Measurements from ENCODE around the gene HERPUD2.
"Not testable (repeated sequence)": the region's sequence is repeated elsewhere in the genome, so short reads cannot be mapped to it uniquely, and the experiment has no call there.

The HERPUD2 gene

DNA sequence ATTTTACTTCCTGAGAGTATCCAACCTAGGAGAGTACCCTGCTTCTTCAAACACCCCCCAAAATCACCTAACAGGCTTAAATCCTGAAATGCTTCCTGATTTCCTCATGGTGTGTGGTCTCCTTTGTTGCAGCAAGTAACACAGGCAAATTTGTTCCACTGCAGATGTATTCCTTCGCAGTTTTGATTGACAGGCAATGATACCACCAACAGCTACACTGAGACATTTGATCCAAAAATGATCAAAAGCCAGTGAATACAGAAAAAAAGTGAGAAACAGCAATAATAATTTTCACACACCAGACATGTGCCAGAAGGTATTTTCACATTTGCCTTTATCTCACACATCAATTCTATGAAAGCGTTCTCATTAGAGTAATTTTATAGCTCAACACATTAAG, 95.9 kb downstream of the HERPUD2 start:
- no peak for DNase-seq

DNA sequence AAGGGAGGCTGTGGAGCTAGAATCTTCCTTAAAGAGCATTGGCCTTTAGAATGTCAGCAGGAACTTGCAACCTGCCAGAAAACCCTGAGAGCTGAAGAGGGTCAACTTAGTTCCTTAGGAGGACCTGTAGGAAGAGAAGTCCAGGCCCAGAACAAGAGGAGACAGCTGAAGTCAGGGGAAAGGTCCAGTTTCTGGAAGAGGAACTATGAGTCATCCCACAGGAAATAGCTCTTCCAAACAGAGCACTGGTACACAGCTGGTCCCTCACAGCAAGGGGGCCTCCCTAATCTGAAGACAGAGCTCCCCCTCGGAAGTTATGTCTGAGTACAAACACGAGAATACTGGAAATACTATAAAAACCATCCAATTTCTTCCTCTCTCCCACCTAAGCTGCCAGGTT, 98.9 kb downstream of the HERPUD2 start:
- peak; percentile 46 to 62 (median 50) for DNase-seq

DNA sequence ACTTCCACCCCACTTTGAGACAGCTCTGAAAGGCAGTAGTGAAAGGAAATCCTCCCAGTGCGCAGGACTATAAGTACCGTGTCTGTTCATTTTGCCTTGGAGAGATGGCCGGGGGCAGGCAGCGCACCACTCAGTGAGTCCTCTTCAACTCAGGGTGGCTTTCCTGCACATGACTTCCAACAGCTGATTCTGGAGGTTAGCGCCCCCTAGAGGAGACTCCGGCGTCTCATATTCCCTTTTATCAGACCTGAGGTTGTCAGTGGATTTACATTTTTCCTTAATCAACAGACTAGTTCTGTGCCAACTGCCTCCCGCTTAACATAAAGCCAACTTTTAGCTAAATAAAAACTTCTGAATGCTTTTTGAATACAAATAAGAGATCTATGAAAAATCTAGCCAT, 101.0 kb downstream of the HERPUD2 start:
- DNase-seq: peak in 1 of 3 donors; percentile 29

DNA sequence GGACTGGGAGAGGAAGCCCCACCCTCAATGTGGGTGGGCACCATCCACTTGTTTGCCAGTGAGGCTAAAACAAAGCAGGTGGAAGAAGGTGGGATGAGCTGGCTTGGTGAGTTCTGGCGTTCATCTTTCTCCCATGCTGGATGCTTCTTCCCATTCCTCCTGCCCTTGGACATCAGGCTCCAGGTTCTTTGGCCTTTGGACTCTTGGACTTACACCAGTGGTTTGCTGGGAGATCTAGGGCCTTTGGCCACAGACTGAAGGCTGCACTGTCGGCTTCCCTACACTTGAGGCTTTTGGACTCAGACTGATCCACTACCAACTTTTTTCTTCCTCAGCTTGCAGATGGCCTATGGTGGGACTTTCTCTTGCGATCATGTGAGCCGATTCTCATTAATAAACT, 106.3 kb downstream of the HERPUD2 start:
- no peak for DNase-seq

DNA sequence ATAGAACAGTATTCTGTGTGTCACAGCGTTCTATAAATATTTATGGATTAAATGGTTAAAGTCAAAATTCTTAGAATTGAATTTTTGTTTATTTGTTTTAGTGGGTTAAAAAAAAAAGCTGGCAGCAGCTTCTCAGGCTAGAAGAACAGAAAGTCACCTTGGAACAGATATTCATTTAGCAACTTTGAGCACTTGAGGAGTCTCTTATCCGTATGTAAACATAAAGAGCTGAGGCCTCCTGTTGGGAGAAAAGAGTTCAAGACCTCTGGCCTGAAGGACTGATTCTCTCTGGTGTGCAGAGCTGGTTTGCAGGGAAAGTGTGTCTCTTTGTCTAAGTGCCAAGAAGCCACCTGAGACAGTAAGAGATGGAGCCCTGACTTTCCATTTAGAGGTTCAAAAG, 109.9 kb downstream of the HERPUD2 start:
- DNase-seq: no peak

DNA sequence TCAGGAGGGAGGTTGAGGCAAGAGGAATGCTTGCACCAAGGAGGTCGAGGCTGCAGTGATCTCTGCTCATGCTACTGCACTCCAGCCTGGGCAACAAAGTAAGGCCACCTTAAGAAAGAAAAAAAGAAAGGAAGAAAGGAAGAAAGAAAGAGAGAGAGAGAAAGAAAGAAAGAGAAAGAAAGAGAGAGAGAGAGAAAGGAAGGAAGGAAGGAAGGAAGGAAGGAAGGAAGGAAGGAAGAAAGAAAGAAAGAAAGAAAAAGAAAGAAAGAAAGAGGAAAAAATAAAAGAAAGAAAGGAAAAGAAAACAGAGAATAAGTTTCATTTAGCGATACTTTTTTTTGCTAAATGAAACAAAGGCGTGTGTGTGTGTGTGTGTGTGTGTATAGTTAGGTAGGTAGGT, 110.4 kb downstream of the HERPUD2 start:
- DNase-seq: not testable (repeated sequence)
